Medulla oblongata (tissue), 1 donor: ENCODE results near the gene FXYD7.
"Not testable (repeated sequence)": the region's sequence is repeated elsewhere in the genome, so short reads cannot be mapped to it uniquely, and the experiment has no call there.

ENCODE experiments used
- DNase-seq: peaks from one replicate; pipeline ENCODE4 v3.0.0-alpha.2; 2015; ENCODE audit errors: extremely low spot score

The FXYD7 gene

DNA sequence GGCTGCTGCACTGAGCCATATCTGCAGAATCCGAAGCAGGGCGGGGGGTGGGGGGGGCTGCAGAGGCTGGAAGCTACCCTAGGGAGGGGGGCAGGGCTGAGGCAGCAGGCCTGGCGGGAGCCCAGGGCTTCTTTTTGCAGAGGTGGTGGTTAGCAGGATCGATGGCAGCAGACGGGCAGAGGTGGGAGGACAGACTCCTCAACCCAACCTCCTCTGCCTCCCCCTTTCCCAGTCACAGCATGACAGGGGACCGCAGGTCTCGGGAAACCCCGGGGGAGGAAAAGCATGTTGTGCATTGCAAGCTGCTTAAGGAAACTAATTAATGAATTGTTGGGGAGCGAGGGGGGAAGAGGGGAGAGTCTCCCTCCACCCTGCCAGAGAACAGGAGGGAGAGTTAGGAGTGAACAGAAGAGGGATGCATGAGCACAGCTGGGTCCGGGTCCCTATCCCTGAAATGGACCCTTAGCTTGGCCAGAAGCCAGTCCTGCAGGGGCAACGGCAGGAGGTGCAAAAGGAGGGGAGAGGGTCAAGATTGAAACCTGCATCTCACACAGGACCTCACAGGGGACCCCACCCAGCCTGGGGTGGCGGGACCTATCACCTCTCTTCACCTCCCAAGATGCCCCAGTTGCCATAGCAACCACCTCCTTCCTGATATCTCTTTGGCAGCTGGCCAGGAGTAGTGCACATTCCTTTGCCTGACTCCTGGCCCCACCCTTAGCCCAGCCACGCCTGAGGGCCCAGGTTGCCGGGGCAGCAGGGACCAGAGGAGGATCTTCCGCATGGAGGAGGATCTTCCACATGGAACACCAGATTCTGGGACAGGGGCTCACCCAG is 1.8 kb downstream of the FXYD7 start:
- no peak for DNase-seq

DNA sequence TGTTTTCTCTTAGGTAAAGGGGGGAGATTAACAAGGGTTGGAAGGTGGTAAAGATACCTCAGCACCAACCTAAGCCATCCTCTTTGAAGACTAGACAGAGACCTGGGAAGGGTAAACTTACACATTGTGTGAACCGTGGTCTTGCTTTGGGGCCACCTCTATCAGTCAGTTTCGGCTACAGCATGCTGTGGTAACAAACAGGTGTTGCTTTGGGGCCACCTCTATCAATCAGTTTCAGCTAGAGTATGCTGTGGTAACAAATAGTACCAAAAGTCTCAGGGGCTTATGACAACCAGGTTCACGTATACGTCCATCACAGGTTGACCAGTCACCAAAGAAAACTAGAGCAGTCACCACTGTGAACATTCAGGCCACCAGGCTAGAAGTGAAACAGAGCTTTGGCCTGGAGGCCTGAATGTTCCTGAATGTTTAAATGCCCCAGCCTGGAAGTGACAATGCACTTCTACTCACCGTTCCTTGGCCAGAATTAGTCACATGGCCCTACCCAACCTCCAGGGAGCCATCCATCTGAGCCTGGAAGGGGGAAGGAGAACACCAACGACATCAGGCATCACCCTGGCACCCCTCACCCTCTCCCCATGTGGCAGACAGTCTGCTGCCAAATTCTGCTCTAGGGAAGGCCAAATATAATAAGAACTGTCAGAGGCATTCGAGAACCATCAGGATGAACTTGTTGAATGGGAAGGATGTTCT is 3.8 kb downstream of the FXYD7 start:
- DNase-seq = no peak

DNA sequence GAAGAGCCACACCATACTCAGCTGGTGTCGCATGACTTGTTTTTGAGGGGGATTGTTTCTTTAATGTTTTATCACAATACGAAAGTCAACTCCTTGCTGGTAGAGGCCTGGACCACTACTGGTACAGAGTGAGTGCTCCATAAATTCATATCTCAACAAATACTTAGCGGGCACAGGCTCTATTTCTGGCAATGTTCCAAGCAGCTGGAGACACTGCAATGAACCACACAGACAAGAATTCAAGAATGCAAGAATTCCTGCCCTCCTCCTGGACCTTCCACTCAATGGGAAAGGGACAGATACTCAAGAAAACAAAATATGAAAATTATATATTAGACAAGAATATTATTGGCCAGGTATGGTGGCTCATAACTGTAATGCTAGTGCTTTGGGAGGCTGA is 6.4 kb downstream of the FXYD7 start:
- DNase-seq = no peak

DNA sequence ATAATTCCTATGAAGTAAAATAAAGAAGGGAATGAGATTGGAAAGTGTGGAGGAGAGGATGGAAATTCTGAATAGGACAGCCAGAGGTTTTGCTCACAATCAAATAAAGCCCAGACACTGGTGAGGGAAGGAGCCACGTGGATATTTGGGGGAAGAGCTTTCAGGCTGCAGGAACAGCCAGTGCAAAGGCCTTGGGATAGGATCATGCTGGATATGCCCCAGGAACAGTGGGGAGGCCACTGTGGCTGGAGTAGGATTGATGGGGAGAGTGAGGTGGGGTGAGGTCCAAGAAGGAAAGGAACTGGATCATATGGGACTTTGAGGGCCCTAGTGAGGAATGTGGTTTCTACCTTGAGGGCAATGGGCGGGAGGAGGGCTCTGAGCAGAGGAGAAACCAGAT is 7.4 kb downstream of the FXYD7 start:
- no peak for DNase-seq

DNA sequence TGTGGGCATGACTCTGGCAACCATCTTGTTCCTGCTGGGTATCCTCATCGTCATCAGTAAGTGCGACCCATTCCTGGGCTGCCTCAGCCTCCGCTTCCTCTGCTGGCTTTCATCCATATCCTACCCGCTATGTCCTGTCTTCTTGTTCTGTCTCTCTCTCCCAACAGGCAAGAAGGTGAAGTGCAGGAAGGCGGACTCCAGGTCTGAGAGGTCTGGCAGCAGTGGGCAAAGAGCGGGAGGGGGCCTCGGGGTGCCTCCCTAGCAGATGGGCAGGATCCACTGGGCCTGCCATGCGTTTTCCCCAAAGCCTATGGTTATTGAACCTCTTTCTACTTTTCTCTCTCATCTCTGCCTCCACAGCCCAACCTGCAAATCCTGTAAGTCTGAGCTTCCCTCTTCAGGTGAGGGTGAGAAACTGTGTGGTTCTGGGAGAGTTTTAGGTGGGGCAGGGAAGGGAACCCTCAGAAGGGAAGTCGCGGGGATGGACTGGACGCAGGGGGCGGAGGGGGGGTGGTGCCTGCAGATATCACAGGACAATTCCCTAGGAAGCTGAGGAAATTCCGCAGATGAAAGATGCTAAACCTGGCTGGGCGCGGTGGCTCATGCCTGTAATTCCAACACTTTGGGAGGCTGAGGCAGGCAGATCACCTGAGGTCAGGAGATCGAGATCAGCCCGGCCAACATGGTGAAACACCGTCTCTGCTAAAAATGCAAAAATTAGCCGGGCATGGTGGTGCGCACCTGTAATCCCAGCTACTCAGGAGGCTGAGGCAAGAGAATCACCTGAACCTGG is 8.4 kb downstream of the FXYD7 start:
- no peak for DNase-seq

DNA sequence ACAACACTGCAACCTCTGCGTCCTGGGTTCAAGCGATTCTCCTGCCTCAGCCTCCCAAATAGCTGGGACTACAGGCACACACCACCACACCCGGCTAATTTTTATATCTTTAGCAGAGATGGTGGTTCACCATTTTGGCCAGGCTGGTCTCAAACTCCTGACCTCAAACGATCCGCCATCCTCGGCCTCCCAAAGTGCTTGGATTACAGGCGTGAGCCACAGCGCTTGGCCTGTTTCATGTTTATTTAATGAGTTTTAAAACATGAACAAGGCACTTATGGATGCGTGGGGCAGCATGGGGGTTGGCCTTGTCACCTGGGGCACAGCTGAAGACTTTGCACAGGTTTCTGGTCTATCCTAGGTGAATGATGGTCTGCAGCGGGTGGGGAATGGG is 10.1 kb downstream of the FXYD7 start:
- not testable (repeated sequence) for DNase-seq

DNA sequence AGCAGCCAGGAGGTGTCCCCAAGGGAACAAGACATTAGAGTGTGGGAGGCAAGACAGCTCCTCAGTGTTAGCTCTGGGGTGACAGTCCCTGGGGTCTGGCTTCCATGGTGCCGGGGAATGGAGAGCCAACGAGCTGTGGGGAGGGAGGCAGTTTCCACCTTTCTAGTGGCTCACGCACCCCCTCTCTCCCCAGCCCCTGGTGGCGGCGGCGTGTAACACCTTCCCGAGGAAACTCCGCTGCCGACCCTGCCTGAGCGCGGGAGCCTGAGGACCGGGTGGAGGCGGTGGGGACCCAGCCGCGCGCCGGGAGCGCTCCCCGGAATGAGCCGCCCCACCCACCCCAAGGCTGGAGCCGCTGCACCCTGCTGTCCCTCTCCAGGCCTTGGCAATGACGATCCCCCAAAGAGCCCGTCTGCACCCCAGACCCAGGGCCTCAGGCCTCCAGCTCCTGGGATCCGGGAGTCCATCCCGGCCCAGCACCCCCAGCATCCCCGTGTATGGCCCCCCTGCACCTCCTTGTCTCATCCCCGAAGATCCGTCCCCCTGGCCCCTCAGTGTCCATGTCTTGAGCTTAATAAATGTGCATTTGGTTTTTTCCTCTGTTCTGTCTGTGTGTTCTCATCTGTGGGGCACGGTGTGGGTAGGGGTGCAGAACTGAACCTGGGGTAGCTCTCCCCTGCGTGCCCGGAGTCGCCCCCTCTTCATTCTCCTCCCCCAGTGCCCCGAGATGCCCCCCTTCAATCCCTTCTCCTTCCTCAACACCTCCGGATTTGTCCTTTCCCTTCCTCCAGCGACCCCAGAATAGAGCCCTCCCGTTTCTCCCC is 10.9 kb downstream of the FXYD7 start:
- no peak for DNase-seq

DNA sequence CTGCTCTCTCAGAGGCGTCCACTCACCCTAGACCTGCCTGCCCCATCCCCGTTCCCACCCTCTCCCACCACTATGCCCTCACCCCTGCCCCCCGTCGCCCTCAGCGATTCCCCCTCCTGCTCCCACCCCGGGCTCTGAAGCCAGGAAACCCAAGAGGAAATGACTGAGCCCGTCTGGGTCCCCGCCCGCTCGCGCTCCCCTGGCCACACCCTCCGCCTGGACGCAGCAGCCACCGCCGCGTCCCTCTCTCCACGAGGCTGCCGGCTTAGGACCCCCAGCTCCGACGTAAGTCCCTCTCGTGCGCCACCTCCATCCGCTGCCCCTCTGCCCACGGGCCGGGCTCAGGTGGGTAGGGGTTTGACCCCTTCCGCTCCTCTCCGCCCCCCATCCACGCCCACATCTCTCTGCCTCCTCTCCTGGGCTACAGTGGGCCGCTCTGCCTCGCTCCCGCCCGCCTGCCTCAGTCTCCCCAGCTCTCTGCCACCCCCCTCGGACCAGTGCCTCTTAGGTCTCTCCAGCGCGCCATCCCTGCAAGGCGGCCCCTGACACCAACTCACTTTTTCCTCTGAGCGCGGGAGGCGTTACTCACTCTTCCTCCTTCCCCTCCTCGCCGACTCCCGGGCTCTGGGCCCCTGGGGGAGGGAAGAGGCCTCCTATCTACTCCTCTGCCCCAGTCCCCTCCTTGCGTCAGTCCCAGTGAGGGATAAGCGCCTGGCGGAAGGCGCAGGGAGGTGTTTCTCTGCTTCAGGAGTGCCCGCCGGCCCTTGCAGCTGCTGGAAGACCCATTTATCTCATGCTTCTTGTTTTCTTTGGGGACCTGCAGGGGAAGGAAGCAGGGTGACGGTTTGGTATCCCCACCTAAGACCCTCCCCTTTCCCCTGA is 11.7 kb downstream of the FXYD7 start, which contains the start of gene FXYD5:
Gene FXYD5 (plus strand): TSS at position 211 of the 882 bp plus-strand sequence. CDS start 816 bp downstream, outside the sequence.
- no peak for DNase-seq

DNA sequence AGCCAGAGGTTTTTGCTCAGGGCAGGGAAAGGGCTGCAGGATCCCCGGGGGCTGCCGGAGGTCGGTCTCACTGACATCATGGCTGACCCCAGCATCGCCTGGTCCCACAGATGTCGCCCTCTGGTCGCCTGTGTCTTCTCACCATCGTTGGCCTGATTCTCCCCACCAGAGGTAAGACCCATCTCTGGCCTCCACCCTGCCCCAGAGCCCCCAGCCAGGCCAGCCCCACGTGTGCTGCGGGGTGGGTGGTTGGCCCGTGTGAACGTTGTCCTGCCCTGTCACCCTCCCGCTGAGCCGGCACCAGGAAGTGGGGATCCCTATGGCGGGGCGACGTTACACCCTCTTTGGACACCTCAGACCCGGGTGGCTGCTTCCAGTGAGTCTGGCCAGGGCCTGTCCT is 12.4 kb downstream of the FXYD7 start:
- no peak for DNase-seq

DNA sequence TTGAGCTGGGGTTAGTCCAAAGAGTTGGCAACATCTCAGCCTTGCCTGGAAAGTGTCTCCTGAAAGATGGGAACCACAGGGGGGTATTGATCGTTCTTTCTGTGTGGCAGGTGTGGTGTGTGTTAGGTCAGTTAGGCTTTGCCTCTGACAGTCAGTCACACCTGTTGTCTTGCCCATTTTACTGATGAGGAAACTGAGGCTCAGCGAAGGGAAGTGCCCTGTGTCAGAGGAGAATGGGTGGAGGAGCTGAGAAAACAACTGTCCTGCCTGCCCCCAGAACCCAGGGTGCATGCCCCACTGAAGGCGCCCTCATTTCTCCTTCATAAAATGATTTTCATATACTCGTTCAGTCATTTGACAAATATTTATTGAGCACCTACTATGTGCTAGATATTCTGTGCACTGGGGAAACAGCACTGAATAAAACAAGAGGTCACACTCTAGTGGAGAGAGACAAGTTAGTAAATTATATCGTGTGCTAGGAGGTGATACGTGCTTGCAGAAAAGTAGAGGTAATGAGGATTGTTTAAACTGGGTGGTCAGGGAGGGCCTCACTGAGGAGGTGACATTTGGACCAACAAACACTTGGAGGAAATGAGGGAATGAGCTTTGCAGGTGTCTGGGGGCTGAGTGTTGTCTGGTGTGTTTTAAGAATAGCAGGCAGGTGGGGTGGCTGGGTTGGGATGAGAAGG is 13.1 kb downstream of the FXYD7 start:
- DNase-seq = no peak

DNA sequence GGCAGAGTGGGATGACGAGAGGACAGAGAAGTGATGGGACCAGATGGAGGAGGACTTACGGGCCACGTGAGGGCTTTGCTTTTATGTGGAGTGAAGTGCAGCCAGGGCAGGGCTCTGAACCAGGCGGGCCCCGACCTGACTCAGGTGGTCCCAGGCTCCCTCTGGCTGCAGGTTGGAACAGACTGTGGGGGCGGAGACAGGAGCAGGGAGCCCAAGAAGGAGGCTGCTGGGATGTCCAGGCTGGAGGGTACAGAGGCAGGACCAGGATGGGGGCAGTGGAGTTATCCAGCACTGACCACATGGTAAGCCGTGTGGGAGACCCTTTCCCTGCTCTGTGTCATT is 13.6 kb downstream of the FXYD7 start:
- no peak for DNase-seq

DNA sequence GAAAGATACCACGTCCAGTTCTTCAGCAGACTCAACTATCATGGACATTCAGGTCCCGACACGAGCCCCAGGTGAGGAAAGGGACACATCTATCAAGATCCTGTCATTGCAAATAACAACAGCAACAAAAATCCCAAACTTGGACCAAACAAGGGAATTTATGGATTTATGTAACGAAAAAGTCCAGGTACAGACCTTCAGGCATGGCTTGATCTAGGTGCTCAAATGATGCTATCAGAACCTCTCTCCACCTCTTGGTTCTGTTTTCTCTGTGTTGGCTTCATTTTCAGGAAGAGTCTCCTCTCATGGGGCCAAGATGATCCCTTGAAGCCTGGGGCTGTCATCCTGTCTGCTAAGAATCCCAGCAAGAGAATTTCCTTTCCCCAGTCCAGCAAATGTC is 14.4 kb downstream of the FXYD7 start:
- no peak for DNase-seq

DNA sequence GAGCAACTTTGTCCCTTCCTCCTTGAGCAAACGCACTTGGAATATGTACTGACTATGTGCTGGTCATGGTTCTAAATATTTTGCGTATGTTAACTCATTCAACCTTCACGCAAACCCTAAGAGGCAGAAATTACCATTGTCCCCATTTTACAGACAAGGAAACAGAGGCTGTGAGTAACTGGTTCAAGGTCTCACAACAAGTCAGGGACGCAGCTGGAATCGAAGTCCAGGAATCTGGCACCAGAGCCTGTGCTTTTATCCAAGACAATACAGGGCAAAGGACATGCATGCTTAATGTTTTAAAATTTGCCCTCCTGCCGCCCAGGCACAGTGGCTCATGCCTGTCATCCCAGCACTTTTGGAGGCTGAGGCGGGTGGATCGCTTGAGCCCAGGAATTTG is 16.6 kb downstream of the FXYD7 start:
- no peak for DNase-seq

DNA sequence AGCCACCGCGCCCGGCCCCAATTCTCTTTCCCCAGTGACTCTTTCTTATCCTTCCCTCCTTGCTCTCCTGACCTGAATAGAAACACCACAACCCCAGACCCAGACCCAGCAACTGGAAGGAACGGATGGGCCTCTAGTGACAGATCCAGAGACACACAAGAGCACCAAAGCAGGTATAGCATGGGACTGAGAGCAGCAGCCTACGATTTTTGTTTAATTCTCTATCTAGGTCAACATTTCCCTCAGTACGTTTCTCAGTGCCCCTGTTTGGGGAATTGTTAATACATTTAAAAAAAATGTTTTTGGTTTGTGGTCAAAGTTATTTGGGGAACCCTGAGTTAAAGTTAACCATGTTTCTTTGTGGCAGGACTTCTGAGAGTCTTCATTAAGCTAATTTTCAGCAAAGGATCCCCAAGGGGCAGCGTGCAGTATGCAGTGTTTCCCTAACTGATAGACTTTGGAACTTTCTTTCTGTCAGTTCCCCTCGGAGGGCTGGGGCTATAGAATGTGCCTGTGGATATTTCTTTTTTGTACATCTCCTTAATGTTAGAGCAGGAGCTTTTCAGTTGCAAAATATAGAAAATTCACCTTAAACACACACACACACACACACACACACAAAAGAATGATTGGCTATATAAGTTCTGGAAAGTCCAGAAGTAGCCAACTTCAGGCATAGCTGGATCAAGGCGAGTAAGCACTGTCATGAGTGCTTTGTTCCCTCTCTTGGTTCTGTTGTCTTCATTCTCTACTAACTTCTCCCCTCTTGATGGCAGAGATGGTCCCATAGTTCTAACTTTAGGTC is 17.8 kb downstream of the FXYD7 start:
- DNase-seq = no peak

DNA sequence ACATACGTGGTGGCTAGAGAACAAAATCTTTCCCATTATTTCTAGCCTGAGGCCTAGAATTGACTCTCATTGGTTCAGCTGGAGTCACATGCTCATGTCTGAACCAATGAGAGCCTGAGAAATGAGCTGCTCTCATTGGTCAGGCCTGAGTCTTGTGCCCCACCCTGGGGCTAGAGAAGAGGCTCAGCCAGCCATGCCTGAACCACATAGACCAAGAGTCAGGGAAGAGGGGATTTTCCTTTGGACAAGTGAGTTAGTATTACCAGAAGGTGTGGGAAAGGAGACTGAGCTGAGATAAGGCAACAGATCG is 18.3 kb downstream of the FXYD7 start:
- no peak for DNase-seq

DNA sequence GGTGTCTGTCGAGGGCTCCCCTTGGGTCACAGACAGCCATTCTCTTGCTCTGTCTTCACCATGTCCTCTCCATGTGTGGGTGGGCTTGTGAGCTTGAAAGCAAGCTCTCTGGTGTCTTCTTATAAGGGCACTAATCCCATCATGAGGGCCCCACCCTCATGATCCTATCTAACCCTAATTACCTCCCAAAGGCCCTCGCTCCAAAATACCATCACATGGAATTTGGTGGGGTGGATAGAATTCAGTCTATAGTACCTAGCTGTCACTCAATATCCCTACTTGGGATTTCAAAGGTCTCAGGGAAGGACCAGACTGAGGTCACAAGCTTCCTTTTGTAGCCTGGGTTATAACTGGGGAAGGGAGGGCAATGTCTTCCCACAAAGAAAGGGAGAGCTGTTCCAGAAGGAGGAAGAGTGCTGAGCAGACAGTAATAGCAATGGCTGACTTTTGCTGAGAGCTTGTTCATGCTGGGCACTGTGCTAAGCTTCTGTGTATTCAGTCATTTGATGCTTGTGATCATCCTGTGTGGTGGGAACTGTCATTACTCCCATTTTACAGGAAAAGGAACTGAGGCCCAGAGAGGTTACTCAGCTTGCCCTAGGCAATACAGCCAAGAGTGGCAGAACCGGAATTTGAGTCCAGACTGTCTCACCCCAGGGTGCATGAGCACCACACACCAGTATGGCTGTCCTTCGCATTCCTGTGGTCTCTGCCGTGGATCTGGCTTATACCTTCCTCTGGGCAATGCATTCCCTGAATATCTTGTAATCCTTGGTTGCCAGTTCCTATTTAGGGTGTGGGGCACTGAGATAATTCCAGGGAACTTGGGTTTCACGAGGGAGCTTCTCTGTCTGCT is 19.6 kb downstream of the FXYD7 start:
- DNase-seq = no peak

DNA sequence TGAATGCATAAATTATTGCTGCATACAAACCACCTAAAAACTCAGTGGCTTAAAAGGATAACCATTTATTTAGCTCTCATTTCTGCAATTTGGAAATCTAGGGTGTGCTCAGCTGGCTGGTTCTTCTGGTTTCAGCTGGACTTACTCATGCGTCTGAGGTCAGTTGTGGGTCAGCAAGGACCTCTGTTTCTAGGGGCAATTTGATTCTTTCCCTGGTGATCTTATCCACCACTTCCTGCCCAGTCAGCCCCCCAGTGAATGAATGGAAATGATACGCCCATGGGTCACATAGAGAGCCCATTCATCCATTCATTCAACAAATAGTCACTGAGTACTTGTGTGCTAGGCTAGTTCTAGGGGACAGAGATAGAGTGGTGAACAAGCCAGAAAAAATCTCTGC is 21.4 kb downstream of the FXYD7 start:
- no peak for DNase-seq
